Testis (tissue), 2 donors: ENCODE measurements around the gene PDHA2.

Experiments
- CTCF ChIP-seq, 3 experiments: fragments of 450-650 bp in 2 of 3; fragments of 200-600 bp in 1 of 3; sonication (generic) in 1 of 3; IDR thresholded peaks; one replicate each; pipeline ENCODE4 v1.5.1; 2016 to 2019; ENCODE audit warnings: antibody characterized with exemption in 3 of 3, mild to moderate bottlenecking in 2 of 3, moderate library complexity in 1 of 3
- POLR2A ChIP-seq: fragments of 450-650 bp; IDR thresholded peaks from one replicate; pipeline ENCODE4 v1.6.1; 2017; ENCODE audit warnings: antibody characterized with exemption, mild to moderate bottlenecking, moderate library complexity

DNA sequence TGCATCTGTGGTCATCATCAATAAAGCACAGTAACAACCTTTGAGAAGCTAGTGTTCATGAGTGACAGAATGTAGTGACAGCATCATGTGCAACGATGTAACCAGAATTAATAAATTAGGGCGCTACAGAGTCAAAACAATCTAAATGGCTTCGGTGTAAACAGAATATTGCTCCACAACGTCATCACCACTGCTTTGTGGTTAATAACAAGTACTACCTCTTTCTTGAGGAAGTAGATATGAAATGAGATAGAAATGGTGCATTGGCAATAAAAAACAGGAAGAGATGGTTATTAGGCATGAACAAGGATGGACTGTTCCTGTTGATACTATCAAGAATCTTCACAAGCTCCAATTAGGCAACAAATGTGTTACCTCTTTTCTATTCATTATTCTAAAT, 8.7 kb upstream of the PDHA2 start:
- TF ChIP-seq CTCF (IDR thresholded peaks at IDR 0.05) (no peak), POLR2A (no peak)
